HG03139 (cell line): Measurements from ENCODE around the gene FOXP1.

Source experiments
- ATAC-seq: cut with Tn5 transposase; IDR thresholded peaks from one replicate; pipeline ENCODE4 v1.9.1; 2021; ENCODE audit not compliant: unreplicated experiment

FOXP1 gene

DNA sequence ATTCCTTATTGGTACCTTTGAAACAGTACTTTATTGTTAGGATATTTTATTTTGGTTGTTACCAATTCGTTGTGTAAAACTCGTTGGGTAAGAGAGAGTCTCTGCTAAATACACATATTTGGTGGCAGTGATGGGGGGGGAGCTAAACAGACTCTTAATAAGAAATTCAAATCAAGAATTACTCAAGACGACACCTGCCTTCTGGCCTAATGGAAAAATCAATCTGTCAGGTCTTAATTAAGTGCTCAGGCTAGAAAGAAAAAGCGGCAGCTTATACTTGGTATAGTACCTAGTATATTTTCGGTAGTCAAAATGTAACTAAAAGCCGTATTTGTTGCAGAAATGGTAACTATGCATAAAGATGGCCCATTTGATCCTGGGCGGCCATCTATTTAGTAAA lies 18.2 kb downstream of the FOXP1 start:
- no peak for ATAC-seq

DNA sequence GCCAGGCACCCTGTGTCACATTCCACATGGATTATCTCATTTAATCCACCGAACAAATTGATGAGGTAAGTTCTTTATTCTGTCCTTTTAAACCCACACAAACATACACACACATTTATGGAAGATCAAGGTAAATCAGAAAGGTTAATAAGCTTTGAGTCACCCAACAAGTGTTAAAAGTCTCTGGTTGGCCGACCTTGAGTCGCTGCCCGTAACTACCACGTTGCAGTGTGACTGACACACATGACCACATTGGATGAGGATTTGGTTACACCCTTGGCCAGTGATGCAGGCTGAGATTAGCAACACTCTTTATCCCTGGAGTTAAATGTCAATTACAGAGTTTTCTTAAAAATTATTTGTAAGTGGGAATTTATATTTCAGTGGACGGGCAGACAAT lies 19.2 kb downstream of the FOXP1 start:
- peak; percentile 49 for ATAC-seq

DNA sequence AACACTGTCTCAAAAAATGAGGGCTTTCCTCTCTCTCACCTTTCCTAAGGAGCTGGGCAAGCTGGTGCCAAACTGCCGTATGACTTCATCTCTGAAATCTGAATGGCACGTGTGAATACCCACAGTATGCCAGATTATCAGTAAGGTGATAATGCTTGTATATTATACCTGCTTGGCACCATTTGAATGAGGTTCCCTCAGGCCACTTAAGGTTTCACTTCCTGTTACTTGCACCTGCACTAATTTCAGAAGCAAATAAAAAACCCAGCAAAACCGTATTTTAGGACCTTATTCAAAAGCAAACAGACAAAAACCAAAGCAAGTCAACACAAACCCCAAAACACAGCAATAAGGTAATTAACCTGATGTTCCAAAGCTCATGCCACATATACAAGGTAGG lies 19.7 kb downstream of the FOXP1 start:
- ATAC-seq, result peak; percentile 69

DNA sequence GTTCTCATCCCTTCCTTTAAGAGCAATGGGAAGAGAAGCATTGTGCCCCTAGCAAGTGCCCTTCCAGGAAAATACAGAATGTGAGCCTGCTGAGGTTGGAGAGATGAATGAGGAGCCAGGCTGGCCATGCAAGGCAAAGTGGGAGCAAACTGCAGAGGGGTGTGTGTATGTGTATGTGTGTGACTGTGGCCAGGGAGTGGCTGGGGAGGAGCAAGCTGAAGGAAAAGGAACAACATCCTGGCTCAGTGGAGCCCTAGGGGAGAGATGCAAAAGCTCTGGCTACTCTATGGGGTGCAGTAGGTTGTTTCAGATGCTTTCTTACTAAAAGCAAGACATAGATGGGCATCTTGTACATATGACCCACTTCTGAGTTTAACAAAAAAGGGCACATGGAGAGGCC lies 20.6 kb downstream of the FOXP1 start:
- ATAC-seq, result no peak

DNA sequence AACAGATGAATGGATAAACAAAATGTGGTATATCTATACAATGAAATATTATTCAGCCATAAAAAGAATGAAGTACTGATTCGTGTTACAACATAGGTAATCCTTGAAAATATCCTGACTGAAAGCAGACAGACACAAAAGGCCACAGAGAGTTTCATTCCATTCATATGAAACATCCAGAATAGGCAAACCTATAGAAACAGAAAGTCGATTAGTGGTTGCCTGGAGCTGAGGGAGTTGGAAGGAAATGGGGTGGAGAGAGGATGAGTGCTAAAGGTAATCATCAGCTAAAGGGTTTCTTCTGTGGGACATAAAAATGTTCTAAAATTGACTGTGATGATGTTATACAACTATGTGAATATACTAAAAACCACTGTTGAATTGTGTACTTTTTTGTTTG lies 22.9 kb downstream of the FOXP1 start:
- ATAC-seq, result no peak

DNA sequence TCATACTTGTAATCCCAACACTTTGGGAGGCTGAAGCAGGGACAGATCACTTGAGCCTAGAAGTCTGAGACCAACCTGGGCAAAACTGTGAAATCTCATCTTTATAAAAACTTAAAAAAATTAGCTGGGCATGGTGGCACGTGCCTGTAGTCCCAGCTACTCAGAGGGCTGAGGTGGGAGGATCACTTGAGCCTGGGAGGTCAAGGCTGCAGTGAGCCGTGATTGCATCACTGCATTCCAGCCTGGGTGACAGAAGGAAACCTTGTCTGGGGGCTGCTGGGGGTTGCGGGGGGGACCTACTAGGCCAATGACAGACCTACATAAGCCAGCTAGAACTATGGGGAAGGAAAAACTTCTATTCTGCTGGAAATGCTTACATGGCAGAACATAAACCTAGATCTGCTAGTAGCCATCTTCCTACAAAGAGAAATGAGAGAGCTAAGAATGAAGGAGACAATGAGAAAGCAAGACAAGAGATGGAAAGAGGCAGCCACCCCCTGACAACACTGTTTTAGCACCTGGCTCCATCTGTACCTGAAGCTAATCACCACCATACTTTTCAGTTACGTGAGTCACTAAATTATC lies 23.9 kb downstream of the FOXP1 start:
- ATAC-seq, result no peak

DNA sequence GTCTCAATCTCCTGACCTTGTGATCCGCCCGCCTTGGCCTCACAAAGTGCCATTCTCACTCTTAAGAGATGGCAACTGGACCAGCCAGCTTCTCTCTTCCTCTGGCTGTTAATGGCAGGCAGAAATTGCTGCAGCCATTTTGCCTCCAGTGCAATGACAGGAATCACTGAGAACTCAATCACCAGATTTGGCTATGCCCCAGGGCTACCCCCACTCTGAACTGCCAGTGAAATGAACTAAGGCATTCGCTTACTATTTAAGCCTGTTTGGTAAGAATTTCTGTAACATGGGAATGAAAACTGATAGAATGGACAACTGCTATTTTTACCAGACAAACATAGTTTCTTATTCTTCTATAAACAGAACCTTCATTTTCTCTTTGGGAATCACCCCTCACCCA lies 24.5 kb downstream of the FOXP1 start:
- no peak for ATAC-seq

DNA sequence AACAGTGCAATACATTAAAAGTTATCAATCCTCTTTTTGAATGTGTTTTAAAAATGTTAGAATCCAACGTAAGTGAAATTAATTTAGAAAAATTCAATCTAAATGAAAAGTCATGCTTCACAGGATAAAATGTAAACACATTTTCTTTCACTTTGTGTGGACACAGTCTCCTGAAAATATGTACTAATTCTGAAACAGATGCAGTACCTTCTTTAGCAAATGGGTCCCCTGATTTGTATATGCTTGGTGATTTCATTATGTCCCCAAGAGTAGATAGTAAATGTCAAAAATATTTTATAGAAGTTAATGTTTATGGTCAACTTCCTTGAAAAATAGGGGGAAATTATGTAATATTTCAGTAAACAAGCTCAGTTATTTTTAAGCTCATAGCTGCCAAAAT lies 28.9 kb downstream of the FOXP1 start:
- ATAC-seq, result no peak

DNA sequence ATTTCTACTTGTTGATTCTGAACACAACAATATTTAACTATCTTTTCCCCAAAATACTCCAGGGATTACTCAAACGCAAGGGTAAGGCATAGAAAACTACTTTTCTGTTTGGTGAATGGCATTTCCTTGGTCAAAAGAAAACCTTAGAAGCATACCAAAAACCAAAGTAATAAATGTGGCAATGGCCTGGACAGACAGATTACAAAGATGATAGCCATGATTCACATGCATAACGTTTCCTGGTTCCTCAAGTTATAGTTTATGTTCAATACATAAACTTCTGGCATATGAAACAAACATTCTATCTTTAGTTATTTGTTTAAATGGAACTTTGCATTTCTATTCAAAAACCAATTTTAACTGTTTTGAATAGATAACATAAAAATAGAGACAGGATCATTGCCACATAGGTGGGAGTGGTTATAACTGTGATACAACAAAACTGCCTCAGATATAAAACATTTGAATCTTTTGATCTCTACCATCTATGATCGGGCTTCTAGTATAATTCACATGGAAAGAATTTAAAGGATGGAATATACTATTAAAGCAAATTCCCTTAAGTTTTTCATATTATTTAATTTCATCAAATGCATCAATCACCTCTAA lies 32.1 kb downstream of the FOXP1 start:
- ATAC-seq, result no peak

DNA sequence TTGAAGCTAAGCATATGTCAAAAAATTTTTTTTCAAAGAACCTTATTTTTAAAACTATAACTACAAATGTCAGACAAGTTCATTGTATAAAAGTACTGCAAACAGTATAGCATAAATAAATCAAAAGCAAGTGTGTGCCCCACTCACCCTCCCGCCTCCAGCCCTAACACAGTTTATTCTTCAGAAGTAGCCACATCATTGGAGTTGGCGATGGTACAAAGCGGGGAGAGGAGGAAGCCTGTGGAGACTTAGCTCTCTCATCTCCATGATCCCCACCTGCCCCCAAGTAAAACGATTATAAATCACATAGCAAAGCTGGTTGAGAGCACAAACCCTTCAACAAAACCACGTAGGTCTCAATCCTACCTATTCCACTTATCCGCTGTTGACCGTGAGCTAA lies 33.6 kb downstream of the FOXP1 start:
- ATAC-seq, result no peak

DNA sequence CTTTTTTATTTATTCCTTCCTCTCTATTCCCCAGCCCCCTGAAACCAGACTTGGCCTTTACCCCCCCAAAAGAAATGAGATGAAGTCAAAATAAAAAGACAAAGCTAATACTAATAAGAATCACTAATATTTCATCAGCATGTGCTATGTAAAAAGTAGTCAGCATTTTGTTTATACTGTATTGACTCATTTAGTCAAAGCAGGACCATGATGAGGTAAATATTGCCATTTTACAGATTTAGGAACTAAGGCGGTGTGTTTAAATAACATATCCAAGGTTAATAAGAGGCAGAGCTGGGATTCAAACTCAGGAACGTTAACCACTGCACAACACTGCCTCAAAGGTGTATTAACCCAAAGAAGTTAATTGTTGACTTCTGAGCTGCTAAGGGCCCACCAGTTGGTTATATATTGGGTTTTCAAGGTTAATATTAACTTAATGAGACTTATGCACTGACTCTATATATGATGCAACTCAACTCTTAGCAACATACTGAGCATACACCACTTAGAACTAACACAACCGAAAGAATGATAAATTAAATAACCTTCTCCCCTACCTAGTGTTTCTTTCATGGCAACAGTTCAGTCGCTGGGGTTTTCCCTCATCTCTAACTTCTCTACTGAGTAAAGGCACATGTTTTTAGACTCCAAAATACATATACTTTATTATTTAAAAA lies 34.7 kb downstream of the FOXP1 start:
- peak; percentile 92 for ATAC-seq

DNA sequence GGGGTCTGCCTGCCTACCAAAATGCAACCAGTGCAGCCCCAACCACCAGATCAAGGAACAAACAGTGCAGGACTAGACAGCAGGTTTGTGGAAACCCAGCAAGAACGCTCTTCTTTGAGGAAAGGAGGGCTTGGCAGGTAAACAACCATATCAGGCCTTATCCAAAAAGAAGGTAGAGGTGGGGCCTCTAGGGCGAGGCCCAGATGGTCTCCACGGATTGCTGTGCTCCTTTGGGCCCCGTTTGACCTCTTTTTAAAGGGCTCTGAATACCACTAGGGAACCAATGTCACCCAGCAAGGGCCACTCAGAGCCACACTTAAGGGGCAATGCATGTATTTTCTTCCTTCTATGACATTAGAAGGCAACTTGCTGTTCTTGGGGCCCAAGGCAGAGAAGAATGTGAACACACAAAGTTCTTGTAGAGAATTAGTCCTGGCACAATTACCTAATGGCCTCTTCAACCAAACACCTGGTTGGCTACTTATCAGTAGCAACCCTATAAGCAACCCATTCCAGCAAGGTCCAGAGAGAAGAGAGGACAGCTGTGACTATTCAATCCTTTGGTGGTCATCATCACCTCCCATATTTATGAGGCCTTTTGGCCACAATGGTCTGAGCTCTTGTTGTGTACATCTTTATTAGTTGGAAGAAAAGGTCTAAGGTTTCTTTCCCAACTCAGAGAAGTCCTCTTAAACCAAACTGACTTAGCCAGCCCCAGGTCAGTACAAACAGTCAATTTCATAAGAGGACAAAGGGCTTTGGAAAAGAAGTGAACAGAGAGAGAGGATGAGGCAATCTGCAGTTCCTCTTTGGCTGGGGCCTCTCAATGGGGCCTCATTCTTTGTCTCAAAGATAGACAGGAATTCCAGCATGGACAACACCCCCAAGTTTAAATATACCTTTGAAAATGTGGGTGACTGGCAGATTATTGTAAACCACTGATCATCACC lies 36.0 kb downstream of the FOXP1 start:
- ATAC-seq, result no peak

DNA sequence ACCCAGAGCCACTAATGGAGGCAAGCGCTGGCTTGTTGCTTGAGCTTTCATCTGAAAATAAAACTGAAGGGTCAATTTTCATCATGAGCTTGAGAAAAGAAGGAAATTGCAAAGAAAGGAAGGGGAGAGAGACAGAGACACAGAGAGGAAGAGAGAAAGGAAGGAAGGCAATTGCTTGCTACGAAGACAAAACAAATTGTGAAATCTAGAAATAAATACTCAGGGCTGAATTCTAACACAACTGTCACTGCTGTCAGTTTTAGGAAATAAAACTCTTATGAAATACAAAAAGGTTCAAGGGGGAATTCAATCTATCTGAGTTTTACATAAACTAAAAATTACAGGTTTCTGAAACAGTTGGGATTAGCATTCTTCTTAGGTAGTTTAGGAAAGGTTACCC lies 36.7 kb downstream of the FOXP1 start:
- ATAC-seq, result no peak

DNA sequence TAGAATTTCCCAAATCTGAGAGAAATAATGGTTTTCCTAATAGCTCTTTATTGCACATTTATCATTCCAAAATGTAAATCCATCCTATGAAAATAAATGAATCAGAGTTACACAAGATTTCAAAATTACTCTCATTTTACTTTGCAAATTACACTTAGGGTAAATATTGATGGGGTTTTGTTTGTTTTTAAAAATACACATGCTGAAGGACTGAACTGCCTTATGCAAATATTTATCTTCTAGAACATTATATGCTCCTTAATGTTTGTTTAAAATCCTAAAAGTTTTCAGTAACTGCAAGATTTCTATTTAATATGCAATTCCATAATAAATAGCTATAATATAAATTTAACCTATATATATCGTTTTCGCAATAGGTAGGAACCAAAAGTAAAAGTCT lies 38.2 kb downstream of the FOXP1 start:
- ATAC-seq, result no peak

DNA sequence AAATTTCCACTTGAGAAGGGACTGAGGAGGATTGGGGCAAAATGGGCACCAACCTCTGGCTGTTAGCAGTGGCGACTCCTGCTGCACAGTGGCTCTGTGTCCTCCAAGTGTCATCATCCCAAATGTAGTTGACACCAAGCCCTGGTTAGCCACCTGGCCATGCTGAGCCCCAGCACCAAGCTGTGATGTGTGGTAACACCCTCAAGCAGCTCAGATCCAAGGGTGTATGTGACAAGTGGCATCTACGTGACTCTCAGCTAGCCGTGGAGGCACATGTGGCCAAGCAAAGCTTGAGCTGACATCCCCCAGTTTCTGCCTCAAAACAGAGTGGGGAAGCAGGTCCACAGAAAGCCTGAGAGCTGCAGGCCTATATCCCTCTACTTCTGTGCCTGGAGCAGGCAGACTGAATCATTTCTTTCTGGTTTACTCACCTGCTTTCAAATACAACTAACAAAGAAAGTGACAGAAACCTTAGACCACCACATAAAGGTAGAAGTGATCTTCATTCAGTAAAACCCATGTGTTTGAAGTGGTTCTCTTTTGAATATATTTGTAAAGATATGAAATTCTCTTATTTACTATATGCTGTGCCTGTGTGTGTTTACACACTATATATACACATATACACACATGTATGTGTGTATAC lies 40.0 kb downstream of the FOXP1 start:
- no peak for ATAC-seq

DNA sequence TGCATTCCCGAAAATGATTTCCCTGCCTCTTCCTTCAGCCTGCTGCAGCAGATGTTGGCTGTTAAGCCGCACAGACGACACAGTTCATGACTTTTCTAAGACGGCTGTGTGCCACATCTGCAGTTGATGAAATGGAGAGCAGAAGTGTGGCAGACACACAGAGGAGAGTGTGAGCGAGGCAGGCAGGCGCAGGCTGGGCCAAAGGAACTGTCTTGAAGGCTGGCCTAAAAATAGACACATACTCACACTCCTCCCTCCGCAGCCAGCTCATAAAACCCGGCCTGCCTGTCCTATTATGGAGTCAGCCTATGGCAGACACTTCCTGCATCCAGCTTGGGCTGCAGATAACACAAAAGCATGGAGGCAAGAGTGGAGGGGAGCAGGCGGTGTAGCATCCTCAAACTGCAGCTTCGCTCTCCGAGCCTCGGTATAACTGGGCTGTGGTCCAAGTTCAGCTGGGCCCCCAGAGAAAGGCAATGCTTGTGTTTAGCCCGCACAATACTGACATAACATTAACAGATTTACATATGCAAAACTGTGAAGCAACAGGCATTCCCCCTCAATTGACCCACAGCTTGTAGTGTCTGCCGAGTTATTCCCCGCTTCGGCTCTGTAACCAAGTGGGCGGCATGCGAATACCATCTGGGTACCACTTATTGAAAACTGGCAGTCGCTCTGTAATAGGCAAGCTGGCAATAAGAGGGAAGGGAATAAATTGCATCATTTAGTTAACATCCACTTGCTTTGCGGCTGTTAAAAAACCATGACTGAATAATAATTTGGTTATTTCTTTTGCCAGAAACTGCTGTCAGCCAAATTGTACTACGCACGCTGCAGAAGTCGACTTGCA lies 40.8 kb downstream of the FOXP1 start:
- peak; percentile 68 for ATAC-seq

DNA sequence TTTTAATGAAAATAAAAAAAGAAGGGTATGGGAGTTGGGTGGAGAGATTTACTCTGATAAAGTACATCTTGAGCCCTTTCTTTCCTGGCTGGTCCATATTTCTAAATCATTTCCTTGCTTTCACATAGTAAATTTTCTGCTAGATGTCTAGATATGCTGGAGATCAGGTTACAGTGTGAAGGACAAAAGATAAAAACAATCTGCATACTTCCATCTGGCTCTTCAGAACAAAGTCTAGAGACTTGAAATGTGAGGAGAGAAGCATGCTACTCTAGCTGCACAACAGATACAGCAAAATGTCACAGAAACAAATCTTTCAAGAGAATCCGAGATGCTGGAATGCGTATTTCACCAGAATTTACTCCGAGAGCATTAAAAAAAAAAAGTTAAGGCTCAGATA lies 42.2 kb downstream of the FOXP1 start:
- no peak for ATAC-seq

DNA sequence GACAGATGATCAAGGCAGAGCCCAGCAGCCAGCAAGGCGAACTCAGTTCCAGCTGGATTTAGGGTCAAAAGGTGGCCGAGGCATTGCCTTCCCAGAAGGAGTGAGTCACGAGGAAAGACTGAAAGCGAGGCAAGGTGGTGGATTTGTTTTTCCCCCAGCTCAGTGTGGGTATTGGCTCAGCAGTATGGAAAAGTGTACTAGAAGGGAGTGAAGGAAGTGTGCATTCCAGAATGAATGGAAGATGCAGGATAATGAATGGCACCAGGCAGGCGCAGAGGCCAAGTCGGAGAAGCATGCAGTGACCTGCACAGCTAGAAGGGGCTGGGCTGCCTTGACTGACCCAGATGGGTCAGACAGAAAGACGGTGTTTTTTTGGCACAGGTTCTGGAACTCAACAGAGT lies 46.3 kb downstream of the FOXP1 start:
- no peak for ATAC-seq

DNA sequence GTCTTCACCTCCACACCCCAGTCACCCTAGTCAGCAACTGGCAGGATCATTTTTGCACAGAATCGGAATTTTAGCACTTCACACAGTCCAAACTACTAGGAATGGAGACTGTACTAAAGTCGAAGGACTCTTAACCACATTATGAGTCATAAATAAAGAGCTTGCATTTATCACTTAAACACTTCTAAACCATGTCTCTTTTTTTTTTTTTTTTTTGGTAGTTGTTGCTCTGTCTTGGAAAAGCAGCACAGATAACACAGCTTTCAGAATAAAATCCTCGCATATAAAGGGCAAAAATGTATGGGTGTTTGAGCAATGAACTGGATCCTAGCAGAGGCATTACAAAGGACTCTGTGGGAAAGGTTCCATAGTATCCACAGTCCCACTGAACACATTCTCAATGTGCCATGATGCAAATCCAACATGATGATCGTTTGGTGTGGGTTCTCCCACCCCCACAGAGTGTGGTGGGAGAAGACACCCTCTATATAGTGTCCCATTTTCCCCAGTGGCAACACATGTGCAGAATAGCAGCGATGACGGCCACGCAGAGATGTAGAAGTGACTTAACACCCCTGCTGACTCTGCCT lies 47.1 kb downstream of the FOXP1 start:
- no peak for ATAC-seq

DNA sequence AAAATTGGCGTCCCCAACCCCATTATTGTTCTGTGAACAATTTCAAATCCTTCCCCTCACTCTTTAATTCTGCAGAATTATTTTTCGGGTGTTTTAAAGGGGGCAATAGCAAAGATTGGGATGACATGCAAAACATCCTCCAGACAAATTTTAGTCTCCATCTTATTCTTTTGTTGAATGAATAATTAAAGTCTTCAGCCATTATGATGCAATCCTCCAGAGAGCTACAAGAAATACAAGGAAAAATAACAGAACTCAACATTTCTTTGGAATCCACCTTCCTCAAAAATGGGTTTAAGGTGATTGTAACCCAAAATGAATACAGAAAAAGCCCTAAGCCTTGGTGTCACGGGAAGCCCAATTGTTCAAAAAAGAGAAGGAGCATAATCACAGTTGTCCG lies 49.9 kb downstream of the FOXP1 start:
- ATAC-seq, result no peak
